ENCODE data around the gene CENPVL3.
"Not testable (repeated sequence)": the region's sequence is repeated elsewhere in the genome, so short reads cannot be mapped to it uniquely, and the experiment has no call there.

The CENPVL3 gene

DNA sequence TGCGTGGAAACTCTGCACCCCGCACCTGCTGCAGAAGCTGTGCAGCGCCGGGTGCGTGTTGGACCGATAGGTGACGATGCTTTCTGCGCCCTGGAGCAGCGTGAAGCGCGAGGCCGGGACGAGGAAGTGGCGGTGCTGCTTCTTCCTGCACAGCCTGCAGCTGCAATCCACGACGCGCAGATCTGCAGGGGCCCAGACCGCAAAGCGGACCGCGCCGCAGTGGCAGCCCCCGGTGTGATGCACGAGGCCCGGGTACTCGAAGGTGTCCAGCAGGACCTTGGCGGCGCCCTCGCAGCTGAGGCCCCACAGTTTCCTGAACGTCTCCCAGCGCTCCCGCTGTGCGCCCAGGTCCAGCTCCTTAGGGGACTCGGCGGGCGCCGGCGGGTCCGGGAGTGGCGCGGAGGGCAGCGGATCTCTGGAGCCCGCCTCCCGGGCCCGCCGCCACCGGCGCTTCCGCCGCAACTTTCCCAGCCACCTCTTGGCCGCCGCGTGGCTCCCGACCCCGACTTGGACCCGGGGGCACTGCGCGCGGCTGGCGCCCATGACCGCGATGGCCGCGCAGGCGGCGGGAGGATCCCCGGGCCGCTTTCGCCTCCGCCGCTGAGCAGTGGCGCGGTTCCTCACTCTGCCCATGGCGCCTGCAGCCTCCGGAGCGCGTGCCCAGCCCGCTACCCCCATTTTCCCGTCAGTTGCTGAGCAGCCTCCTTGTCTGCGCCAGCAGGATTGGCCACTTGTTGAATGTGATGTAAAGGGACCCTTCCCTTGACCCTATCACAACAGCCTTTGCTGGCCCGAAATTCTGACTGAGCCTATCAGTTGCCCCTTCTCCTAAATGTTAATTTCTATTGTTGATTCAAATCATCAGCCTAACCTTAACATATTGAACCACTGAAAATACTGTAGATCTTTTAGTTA is at the start of gene CENPVL3:
TSS of gene CENPVL3 (minus strand) at position 672 of the 915 bp plus-strand sequence. CDS start at position 633, 39 bp downstream.
- in situ Hi-C loops (cut with MboI; ENCODE audit: low sequenced_read_pairs), result not testable (repeated sequence)

DNA sequence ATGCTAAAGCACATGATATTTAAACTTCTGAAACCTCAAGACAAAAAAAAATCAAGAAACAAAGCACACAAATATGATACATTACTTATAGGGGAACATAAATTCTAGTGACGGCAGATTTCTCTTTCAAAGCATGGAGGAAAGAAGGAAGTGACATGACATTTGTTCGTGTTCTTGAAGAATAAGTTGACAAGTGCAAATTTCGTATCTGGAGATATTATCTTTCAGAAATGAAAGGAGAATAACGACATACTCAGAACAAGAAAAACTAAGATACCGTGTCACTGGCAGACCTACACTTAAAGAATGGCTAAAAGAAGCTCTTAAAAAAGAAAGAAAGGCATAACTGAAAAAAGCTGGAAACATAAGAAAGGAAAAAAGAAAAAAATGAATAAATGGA is 47.3 kb upstream of the CENPVL3 start:
- in situ Hi-C loops (cut with MboI; ENCODE audit: low sequenced_read_pairs), result no loop called here

DNA sequence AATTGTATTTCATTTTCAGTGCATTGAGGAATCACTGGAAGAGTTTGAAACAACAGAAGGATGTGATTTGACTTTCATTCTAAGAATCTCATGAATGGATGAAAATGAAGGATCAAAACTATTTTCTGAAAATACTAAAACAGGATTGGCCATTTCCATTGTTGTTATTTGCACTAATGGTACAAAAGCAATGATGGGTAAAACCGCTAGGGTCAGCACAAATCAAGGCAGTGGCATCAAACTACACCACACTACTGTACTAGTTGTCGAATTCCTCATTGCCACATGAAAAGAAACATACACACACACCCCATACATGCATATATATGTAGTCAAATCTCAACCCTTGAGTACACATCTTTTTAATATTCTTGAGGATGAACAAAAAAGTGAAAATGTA is 24.7 kb upstream of the CENPVL3 start:
- in situ Hi-C loops (cut with MboI; ENCODE audit: low sequenced_read_pairs), result no loop called here

DNA sequence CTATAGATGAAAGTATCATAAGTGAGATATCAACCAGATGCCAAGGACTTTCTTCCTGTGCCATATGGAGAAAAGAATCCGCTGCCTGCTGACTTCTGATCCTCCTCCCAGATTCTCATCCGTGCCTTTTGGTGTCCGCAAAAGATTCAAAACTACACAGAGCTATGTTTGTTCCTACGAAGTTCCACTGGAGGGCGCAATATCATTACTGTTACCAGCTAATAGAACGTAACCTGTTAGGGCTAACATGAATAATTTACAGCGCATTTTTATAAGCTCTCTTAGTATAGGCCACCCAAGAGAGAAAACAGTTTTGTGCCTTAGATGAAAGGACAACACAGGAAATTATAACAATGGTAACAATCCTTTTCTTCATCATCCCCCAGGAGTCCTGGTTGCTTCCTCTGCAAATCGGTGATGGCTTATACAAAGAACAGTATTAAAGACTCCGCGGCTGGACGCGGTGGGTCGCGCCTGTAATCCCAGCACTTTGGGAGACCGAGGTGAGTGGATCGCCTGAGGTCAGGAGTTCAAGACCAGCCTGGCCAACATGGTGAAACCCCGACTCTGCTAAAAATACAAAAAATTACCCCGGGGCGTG is 22.8 kb upstream of the CENPVL3 start:
- in situ Hi-C loops (cut with MboI; ENCODE audit: low sequenced_read_pairs), result no loop called here

DNA sequence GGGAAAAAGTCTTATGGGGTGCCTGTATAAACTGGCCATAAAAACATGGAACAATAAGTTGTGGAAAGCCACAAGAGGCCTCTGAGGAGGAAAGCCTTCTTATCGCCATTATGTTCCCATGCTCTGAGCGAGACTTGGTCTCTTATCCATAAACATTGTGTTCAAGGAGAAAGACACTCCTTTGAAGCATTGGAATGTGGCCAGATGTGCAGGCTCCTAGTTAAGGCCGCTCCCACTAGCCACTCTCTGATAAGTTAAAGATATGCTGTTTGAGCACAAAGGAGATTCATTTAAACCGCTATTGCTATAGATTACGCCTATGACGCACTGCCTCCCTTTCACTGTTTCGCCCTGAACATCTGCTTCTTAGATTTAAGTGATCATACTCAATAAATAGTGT is 17.8 kb upstream of the CENPVL3 start:
- in situ Hi-C loops (cut with MboI; ENCODE audit: low sequenced_read_pairs), result not testable (repeated sequence)

DNA sequence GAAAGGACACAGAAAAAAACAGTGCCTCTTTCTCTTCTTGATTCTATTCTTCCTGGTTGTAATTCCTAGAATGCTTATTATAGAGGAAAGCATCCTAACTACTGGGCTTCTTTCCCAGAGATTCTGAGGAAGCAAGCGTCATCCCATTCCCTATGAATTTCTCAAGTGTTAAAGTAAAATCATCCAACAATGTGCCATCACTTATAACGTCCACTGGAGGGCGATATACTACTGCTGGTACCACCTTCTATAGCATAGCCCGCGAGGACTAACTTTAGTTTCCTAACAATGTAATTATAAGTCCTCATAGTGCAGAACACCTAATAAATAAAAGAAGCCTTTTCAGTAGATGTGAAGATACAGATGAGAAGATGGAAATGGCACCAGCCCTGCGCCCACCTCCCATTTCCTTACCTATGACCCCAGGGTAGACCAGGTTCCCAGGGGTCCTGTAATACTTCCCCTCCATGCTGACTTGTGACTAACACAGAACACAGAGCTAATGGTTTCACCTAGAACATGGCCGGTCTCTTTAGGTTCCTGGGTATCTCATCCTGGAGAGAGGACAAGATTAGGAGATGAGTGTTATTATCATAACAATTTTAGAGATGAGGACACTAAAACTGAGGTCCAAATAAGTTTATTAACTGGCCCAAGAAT is 4.2 kb downstream of the CENPVL3 start:
- in situ Hi-C loops (cut with MboI; ENCODE audit: low sequenced_read_pairs), result no loop called here

DNA sequence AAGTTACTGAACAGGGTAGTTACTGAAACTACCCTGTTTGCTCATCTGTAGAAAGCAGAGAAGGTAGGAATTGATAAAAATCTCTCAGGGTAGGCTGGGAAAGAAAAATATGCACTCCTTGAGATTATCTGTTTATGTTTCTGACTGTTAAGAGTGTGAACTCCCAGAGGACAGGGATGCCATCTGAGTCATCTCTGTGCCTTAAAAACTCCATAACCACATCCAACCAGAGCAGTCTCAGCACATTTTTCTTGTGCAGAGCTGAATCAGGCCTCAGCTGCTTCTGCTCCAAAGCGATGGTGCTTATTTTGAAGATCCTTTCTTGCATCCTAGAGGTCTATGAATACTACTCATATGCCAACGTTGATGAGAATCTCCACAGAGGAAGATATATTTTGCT is 9.9 kb downstream of the CENPVL3 start:
- in situ Hi-C loops (cut with MboI; ENCODE audit: low sequenced_read_pairs), result no loop called here

DNA sequence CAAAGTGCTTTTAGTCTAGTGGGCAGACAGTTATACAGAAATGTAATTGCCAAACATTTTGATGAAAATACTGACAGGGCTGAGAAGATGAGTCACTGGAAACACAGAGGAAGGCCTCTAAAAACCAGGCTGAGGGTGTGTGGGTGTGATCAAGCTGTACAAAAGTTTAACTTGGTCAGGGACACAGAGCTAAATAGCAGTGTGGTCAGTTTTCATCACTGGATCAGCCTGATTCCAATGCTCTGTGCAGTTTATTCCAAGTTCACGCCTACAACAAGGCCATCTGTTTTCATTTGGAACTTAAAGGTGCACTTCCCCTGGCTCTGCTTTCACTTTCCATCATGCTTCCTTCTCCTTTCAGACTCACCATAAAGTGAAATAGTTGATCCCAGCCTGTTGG is 10.6 kb downstream of the CENPVL3 start:
- in situ Hi-C loops (cut with MboI; ENCODE audit: low sequenced_read_pairs), result no loop called here

DNA sequence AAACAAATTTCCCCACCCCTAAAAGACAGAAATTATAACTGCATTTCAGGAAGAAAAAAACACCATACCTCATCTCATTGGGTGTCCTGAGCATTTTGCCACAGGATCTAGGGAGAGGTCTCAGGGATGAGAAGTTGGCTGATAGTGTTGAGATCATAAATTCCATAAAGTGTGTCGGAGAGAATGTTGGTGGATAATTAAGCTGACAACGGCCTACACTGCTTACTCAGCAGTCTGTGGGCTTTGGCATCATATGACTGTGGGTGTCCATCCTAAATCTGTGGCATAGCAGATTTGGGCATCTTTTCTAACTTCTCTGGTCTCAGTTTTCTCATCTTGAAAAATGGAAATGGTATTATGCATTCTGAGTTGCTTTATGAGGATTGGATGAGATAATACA is 12.3 kb downstream of the CENPVL3 start:
- in situ Hi-C loops (cut with MboI; ENCODE audit: low sequenced_read_pairs), result no loop called here

DNA sequence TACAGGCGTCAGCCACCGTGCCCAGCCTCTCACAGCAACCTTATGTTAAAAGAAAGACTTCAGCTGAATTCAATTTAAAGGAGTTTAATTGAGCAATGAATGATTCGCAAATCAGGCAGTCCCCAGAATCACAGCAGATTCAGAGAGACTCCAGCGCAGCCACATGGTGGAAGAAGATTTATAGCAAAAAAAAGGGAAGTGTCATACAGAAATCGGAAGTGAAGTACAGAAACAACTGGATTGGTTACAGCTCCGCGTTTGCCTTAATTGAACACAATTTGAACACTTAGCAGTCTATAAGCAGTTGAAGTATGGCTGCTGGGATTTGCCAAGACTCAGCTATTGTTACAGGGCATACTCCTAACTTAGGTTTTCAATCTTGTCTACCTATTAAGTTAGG is 19.8 kb downstream of the CENPVL3 start:
- in situ Hi-C loops (cut with MboI; ENCODE audit: low sequenced_read_pairs), result no loop called here

DNA sequence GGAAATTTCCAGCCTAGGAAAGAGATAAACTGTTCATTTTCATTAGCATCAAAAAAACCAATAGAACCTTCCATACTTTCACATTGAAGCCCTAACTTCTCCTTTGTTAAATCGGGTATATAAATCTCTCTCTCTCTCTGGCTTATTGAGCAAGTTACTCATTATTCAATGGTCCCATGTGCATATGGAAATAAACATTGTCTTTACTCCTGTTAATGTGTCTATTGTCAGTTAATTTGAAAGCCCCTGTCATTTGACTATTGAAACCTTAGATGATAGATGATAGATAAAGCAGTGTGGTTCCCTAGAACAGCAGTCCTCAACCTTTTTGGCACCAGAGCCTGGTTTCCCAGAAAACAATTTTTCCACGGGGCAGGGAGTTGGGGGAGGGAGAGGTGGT is 46.8 kb downstream of the CENPVL3 start:
- in situ Hi-C loops (cut with MboI; ENCODE audit: low sequenced_read_pairs), result no loop called here

DNA sequence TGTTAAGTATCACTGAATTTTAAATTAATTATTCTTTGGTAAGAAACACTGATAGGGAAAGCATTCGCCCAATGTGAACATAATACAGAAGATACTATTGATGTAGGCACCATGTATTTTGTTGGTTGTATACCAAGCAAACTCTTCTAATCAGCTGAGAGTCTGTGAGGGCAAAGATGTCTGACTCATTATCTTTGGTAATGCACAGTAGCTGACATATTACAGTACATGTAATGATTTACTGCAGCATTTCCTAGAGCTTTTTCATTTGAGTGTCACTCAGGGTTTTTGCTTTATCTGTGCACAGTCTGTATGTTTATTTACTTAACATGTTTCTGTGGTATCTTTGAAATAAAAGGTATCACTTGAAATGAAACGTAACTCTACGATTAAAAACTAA is 49.2 kb downstream of the CENPVL3 start:
- in situ Hi-C loops (cut with MboI; ENCODE audit: low sequenced_read_pairs), result no loop called here

DNA sequence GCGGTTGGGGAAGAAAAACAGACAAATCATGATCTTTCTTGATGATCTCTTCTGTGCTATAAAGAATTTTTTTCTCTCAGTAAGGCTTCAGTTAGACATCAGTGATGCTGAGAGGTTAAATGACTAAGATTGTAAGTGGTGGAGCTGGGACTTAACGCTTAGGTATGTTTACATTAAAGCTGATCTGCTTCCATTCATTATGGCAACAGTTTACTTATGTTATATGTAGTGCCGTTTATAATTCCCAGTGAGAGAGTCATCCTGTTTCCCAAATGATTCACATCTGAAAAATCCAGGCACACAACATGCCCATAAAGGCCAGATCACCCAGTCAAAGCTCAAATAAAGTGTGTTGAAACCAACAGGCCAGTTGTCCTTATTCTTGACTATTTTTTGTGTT is 50.1 kb downstream of the CENPVL3 start:
- in situ Hi-C loops (cut with MboI; ENCODE audit: low sequenced_read_pairs), result no loop called here
